Neural crest cell (in vitro differentiated cells): Measurements from ENCODE around the gene BEST1. TPM values are rescaled to one million over a fixed set of nuclear protein-coding genes. Genes with fewer than 3 reads are reported as not detected.

Source experiments
- DNase-seq: peaks from one replicate; pipeline ENCODE4 v3.0.0; 2021; ENCODE audit warnings: low read depth, mixed read lengths, low spot score
- H3K27ac Mint-ChIP-seq: one replicate; pipeline ENCODE4 v1.8.0; 2021; ENCODE audit warnings: mild to moderate bottlenecking, mixed read lengths; ENCODE audit not compliant: unreplicated experiment
- H3K27me3 Mint-ChIP-seq: 2 replicates; pipeline ENCODE4 v1.8.0; 2021; ENCODE audit warnings: low read depth, mild to moderate bottlenecking, mixed read lengths
- H3K36me3 Mint-ChIP-seq: 2 replicates; pipeline ENCODE4 v1.8.0; 2021; ENCODE audit warnings: low read depth, mild to moderate bottlenecking, mixed read lengths
- H3K4me1 Mint-ChIP-seq: 2 replicates; pipeline ENCODE4 v1.8.0; 2021; ENCODE audit warnings: mixed read lengths
- H3K4me3 Mint-ChIP-seq: one replicate; pipeline ENCODE4 v1.8.0; 2021; ENCODE audit warnings: mild to moderate bottlenecking, mixed read lengths
- H3K9me3 Mint-ChIP-seq: 2 replicates; pipeline ENCODE4 v1.8.0; 2021; ENCODE audit warnings: mixed read lengths
- total RNA-seq: library from RNA; stranded (reverse); gene quantifications from 2 replicates; pipeline ENCODE4 v1.2.1, GENCODE V29; 2021
- TF ChIP-seq, protein P1 (sequence below): fragments of 200-600 bp; sonication (generic); conservative IDR thresholded peaks from 2 replicates; pipeline ENCODE4 v1.5.0; 2021; ENCODE audit warnings: antibody characterized with exemption, mild to moderate bottlenecking

The BEST1 gene
- total RNA-seq, 1 donor from 2014 or later: 0.96 TPM

DNA sequence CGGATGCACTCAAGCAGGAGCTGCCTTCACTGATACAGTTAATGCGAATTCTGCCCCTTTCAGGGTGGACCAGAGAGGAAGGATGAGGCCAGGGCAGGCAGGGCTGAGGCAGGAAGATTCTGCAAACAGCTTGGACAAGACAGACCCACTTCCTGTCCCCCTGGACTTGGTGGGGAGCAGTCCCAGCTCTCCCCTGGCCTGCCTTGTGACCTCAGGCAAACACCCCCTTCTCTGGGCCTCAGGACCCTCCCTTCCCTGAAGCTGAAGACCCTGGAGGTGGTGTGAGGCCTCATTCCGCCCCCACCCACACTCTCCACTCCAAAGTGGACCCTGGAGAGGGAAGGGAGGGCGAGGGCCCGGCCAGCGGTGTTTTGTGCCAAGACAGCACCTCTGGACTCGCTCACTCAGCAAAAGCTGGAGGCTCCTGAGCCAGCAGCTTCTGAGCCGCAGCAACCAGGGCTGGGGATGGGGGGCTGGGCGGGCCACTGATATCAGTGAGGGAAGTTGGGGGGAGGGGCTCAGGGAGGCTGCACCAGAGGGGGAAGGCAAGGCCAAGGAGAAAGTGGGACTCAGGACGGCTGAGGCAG, 41.3 kb upstream of the BEST1 start:
- H3K4me3 Mint-ChIP-seq: no peak overlapping the region
- TF ChIP-seq, protein P1, sequence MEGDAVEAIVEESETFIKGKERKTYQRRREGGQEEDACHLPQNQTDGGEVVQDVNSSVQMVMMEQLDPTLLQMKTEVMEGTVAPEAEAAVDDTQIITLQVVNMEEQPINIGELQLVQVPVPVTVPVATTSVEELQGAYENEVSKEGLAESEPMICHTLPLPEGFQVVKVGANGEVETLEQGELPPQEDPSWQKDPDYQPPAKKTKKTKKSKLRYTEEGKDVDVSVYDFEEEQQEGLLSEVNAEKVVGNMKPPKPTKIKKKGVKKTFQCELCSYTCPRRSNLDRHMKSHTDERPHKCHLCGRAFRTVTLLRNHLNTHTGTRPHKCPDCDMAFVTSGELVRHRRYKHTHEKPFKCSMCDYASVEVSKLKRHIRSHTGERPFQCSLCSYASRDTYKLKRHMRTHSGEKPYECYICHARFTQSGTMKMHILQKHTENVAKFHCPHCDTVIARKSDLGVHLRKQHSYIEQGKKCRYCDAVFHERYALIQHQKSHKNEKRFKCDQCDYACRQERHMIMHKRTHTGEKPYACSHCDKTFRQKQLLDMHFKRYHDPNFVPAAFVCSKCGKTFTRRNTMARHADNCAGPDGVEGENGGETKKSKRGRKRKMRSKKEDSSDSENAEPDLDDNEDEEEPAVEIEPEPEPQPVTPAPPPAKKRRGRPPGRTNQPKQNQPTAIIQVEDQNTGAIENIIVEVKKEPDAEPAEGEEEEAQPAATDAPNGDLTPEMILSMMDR: no peak
- H3K27me3 Mint-ChIP-seq: peaks cover 8% of the 10 kb centered on the region
- H3K27ac Mint-ChIP-seq: no peak overlapping the region
- DNase-seq: no peak
- H3K4me1 Mint-ChIP-seq: no peaks in the 10 kb centered on the region
- H3K36me3 Mint-ChIP-seq: no peaks in the 10 kb centered on the region
- no peaks in the 10 kb centered on the region for H3K9me3 Mint-ChIP-seq

DNA sequence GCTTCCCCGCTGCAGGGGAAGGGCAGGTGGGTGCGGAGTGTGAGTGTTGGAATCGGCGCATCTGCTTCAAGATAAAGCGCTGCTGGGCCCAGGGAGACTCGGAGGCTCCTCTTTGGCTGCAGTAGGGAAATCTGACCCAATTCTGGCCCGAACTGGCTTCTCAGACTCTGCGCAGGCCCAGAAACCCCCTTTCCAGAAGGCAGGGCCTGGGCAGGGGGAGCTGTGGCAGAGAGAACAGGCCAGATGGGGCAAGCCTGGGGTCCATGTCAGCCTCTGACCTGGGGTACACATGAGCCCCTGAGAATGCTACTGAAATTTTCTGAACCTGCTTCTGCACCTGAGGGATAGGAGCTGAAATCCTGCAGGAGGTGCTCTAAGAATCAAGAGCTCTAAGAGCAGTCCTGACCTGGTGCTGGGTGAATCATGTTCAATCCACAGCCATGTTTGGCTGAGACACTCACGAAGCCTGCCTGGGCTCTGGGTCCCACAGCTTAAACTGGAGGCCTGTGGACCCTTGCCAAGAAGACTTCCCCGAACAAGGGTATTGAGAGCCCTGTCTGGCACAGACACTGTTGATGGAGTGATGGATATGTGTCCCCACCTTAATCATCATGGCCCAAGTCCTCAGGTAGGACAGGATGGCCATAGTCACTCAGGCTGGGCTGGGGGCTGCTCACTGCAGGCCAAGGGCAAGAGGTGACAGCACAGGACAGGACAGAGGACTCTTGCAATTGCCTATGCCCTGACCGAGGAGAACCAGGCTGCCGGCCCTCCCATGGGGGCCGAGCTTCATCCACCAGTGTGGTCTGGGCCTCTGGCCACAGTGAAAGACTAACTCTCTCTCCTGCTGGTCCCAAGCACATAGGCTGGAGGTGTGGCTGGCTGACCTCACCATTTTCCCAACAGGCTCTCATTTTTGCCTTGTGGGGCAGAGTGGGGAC, 39.7 kb upstream of the BEST1 start:
- no peaks in the 10 kb centered on the region for H3K36me3 Mint-ChIP-seq
- H3K4me1 Mint-ChIP-seq: no peaks in the 10 kb centered on the region
- H3K9me3 Mint-ChIP-seq: no peaks in the 10 kb centered on the region
- TF ChIP-seq, protein P1: no peak
- no peak overlapping the region for H3K4me3 Mint-ChIP-seq
- no peak overlapping the region for H3K27ac Mint-ChIP-seq
- H3K27me3 Mint-ChIP-seq: peaks cover 18% of the 10 kb centered on the region
- no peak for DNase-seq

DNA sequence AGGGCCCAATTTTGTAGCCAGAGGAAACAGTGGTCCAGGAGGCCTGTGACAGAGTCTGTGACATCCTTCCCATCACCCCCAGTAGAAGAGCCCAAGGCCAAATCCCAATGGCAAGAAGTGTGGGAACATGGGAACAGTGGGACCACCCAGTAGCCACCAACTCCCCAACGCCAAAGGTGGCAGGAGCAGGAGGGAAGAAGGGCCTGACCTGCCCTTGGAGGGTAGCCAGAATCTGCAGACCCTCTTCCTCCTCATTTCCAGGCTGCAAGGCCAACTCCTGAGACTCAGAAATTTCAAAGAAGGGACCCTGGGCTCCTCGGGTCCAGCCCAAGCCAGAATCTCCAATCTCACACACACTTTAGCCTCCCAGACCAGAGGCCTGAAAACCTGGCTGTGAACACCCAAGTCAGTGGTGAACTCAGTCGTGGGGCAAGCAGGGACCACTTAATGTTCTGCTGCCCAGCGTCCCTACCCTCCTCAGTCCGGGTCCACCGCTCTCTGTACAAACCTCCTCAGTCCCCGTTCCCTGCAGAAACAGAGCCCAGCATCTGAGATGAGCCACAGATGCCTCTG, 38.9 kb upstream of the BEST1 start:
- TF ChIP-seq, protein P1: no peak
- no peaks in the 10 kb centered on the region for H3K9me3 Mint-ChIP-seq
- no peak overlapping the region for H3K4me3 Mint-ChIP-seq
- no peaks in the 10 kb centered on the region for H3K4me1 Mint-ChIP-seq
- DNase-seq: no peak
- H3K27me3 Mint-ChIP-seq: peaks cover 25% of the 10 kb centered on the region
- no peaks in the 10 kb centered on the region for H3K36me3 Mint-ChIP-seq
- H3K27ac Mint-ChIP-seq: no peak overlapping the region

DNA sequence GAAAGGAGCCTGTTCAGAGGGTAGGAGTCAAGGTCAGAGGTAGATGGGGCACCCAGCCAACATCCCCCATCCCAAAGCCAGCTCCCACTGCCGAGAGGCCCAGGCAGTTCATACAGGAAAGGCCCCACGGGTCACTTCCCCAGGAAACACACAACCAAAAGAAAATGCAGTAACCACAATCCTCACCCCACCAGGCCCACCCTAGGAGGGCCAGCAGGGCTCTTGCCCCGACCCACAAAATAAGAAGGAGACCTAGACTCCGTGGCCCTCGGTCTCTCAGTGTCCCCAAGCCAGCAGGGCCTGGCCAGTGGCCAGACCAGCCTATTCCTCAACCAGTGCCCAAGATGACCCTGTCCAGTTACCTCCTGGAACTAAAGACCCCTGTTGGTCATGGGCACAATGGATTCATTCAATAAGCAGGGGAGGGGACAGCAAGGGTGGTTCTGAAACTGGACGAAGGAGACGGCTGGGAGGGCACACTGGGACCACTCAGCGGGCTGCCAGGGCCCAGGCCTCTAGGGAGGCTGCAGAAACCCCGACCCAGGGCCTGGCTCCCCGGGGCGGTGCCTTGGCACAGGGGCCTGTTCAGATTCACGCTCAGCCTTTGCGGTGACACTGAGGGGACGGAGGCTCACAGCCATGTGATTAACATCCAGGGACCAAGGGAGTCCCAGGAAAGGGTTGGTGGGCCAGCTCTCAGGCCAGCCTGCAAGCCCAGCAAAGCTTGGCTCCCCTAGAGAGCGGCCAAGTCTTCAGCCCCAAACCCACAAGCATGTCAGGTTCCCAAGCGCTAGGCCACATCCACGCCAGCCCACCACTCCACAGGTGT, 38.2 kb upstream of the BEST1 start:
- Mint-ChIP-seq H3K27me3 (peaks cover 32% of the 10 kb centered on the region), H3K27ac (peak overlapping the region; percentile 73), H3K36me3 (no peaks in the 10 kb centered on the region), H3K9me3 (no peaks in the 10 kb centered on the region), H3K4me1 (no peaks in the 10 kb centered on the region), H3K4me3 (no peak overlapping the region)
- no peak for DNase-seq
- TF ChIP-seq, protein P1: no peak

DNA sequence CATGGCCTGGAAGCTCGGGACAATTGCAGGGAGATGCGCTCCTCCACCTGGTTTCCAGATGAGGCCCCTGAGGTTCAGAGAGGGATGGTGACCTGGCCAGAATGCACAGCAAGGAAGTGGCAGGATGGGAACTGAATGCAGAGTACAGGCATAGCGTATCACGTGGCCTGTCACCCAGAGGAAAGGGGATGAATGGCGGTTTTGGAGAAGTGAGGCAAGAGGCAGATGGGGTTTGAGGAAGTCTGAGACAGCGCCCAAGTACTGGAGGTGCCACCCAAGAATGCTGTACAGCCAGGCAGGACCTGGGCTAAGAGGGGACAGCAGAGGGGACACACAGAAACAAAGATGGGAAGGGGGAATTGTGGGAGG, 37.6 kb upstream of the BEST1 start:
- H3K27ac Mint-ChIP-seq: no peak overlapping the region
- H3K4me1 Mint-ChIP-seq: no peaks in the 10 kb centered on the region
- DNase-seq: no peak
- no peak overlapping the region for H3K4me3 Mint-ChIP-seq
- TF ChIP-seq, protein P1: no peak
- no peaks in the 10 kb centered on the region for H3K9me3 Mint-ChIP-seq
- peaks cover 33% of the 10 kb centered on the region for H3K27me3 Mint-ChIP-seq
- H3K36me3 Mint-ChIP-seq: no peaks in the 10 kb centered on the region
